OCI-LY1 (cell line): ENCODE measurements around the gene MRPL49.

Source experiments
- H2AFZ ChIP-seq: fragments of 200-600 bp; sonication (generic), shearing (Covaris generic); 2 replicates; pipeline ENCODE4 v1.6.0; 2014; ENCODE audit warnings: antibody characterized with exemption, mild to moderate bottlenecking, low read length
- H3F3A ChIP-seq: fragments of 200-600 bp; sonication (generic), shearing (Covaris generic); 2 replicates; pipeline ENCODE4 v1.6.0; 2014; ENCODE audit warnings: mild to moderate bottlenecking, antibody characterized with exemption, low read length, moderate library complexity; ENCODE audit not compliant: insufficient read depth
- H3K27ac ChIP-seq: fragments of 200-600 bp; sonication (generic); 2 replicates; pipeline ENCODE4 v1.5.1; 2014; ENCODE audit warnings: low read length, mixed run types, mild to moderate bottlenecking, low read depth; ENCODE audit not compliant: poor library complexity, severe bottlenecking
- H3K27me3 ChIP-seq: fragments of 200-600 bp; sonication (generic); 2 replicates; pipeline ENCODE4 v1.6.0; 2014; ENCODE audit warnings: antibody characterized with exemption, mild to moderate bottlenecking, low read length, moderate library complexity; ENCODE audit not compliant: insufficient read depth
- H3K36me3 ChIP-seq: fragments of 200-600 bp; sonication (generic); 2 replicates; pipeline ENCODE4 v1.6.1; 2014; ENCODE audit warnings: mild to moderate bottlenecking, antibody characterized with exemption, low read length, moderate library complexity, mixed read lengths; ENCODE audit not compliant: insufficient read depth
- H3K4me1 ChIP-seq: fragments of 200-600 bp; sonication (generic); 2 replicates; pipeline ENCODE4 v1.5.1; 2014; ENCODE audit warnings: mild to moderate bottlenecking, low read length, moderate library complexity; ENCODE audit not compliant: insufficient read depth, severe bottlenecking
- H3K4me2 ChIP-seq: fragments of 200-600 bp; sonication (generic), shearing (Covaris generic); 2 replicates; pipeline ENCODE4 v1.6.1; 2014; ENCODE audit warnings: low read length
- H3K4me3 ChIP-seq: fragments of 200-600 bp; sonication (generic); 2 replicates; pipeline ENCODE4 v1.5.1; 2014; ENCODE audit warnings: low read length, low read depth, mild to moderate bottlenecking, mixed read lengths; ENCODE audit not compliant: poor library complexity, severe bottlenecking
- H3K79me2 ChIP-seq: fragments of 200-600 bp; shearing (Covaris generic); 2 replicates; pipeline ENCODE4 v1.6.1; 2016; ENCODE audit warnings: mixed run types, low read length, mixed read lengths; ENCODE audit not compliant: insufficient read depth
- H3K9ac ChIP-seq: fragments of 200-600 bp; sonication (generic), shearing (Covaris generic); 2 replicates; pipeline ENCODE4 v1.6.1; 2014; ENCODE audit warnings: mild to moderate bottlenecking, low read length, mixed read lengths
- H3K9me2 ChIP-seq: fragments of 200-600 bp; sonication (generic), shearing (Covaris generic); 2 replicates; pipeline ENCODE4 v1.6.1; 2014; ENCODE audit warnings: low read depth, mild to moderate bottlenecking, low read length, mixed read lengths
- H3K9me3 ChIP-seq: fragments of 200-600 bp; shearing (Covaris generic); 2 replicates; pipeline ENCODE4 v1.6.1; 2014; ENCODE audit warnings: low read length, mixed read lengths
- H4K20me1 ChIP-seq: fragments of 200-600 bp; sonication (generic), shearing (Covaris generic); 2 replicates; pipeline ENCODE4 v1.6.0; 2016; ENCODE audit warnings: mild to moderate bottlenecking, low read length; ENCODE audit not compliant: insufficient read depth
- CTCF ChIP-seq: fragments of 200-600 bp; sonication (generic), shearing (Covaris generic); IDR thresholded peaks from 2 replicates; pipeline ENCODE4 v1.5.1; 2017; ENCODE audit warnings: mild to moderate bottlenecking, antibody characterized with exemption, low read length, moderate library complexity, mixed read lengths
- EZH2 ChIP-seq: fragments of 200-600 bp; sonication (generic), shearing (Covaris generic); IDR thresholded peaks from 2 replicates; pipeline ENCODE4 v1.8.0; 2017; ENCODE audit warnings: borderline replicate concordance, mixed run types, mild to moderate bottlenecking, antibody characterized with exemption, low read length, moderate library complexity, mixed read lengths

Gene MRPL49

GRCh38 chr11:65151331-65151899 is 29.3 kb downstream of the MRPL49 start:
- Histone ChIP-seq H2AFZ (no peak overlapping the region), H3K9me3 (peaks cover 9% of the 10 kb centered on the region), H3K79me2 (no peaks in the 10 kb centered on the region), H3K4me2 (no peak overlapping the region), H4K20me1 (no peaks in the 10 kb centered on the region), H3K4me3 (no peak overlapping the region), H3K36me3 (0 out of 2 replicates have a peak, but pooled peaks cover 3% of the 10 kb centered on the region), H3F3A (no peaks in the 10 kb centered on the region), H3K9me2 (no peaks in the 10 kb centered on the region), H3K27ac (no peak overlapping the region), H3K4me1 (peaks cover 16% of the 10 kb centered on the region), H3K9ac (no peak overlapping the region), H3K27me3 (0 out of 2 replicates have a peak, but pooled peaks cover 3% of the 10 kb centered on the region)
- TF ChIP-seq EZH2 (no peak), CTCF (no peak)

- Histone ChIP-seq H3K36me3 (no peaks in the 10 kb centered on the region), H4K20me1 (no peaks in the 10 kb centered on the region), H3K9ac (no peak overlapping the region), H3K4me3 (no peak overlapping the region), H3K27ac (no peak overlapping the region), H3K9me3 (peaks cover 3% of the 10 kb centered on the region), H3K4me2 (no peak overlapping the region), H3K9me2 (no peaks in the 10 kb centered on the region), H3K27me3 (no peaks in the 10 kb centered on the region), H2AFZ (no peak overlapping the region), H3K4me1 (peaks cover 14% of the 10 kb centered on the region), H3F3A (no peaks in the 10 kb centered on the region), H3K79me2 (no peaks in the 10 kb centered on the region)
- TF ChIP-seq CTCF (no peak), EZH2 (no peak)
Observed at GRCh38 chr11:65152122-65152521, 30.0 kb downstream of the MRPL49 start.

GRCh38 chr11:65156256-65156655 is 34.1 kb downstream of the MRPL49 start:
- TF ChIP-seq CTCF (no peak), EZH2 (no peak)
- Histone ChIP-seq H4K20me1 (no peaks in the 10 kb centered on the region), H3K4me2 (no peak overlapping the region), H3F3A (no peaks in the 10 kb centered on the region), H3K27ac (no peak overlapping the region), H3K9ac (no peak overlapping the region), H3K27me3 (no peaks in the 10 kb centered on the region), H3K79me2 (no peaks in the 10 kb centered on the region), H3K4me1 (peaks cover 16% of the 10 kb centered on the region), H3K4me3 (no peak overlapping the region), H3K9me3 (no peaks in the 10 kb centered on the region), H3K36me3 (no peaks in the 10 kb centered on the region), H2AFZ (no peak overlapping the region), H3K9me2 (no peaks in the 10 kb centered on the region)
